ENCODE measurements around the gene IFT122. TPM values are rescaled to one million over a fixed set of nuclear protein-coding genes. Genes with fewer than 3 reads are reported as not detected.

The IFT122 gene
- total RNA-seq, 1 donor = 19.9 TPM

GRCh38 chr3:129517516-129517915 lies 77.5 kb downstream of the IFT122 start:
- DNase-seq (ENCODE audit: low read depth) = no peak
- no peak for TF ChIP-seq CTCF (IDR thresholded peaks at IDR 0.05; ENCODE audit: insufficient read depth, low read depth, low read length)
- no peak overlapping the region for H3K4me3 ChIP-seq (ENCODE audit: low read depth, low read length)

GRCh38 chr3:129518038-129518561 lies 78.1 kb downstream of the IFT122 start:
- DNase-seq (ENCODE audit: low read depth) = no peak
- no peak overlapping the region for H3K4me3 ChIP-seq (ENCODE audit: low read depth, low read length)
- no peak for TF ChIP-seq CTCF (IDR thresholded peaks at IDR 0.05; ENCODE audit: insufficient read depth, low read depth, low read length)

- no peak overlapping the region for H3K4me3 ChIP-seq (ENCODE audit: low read depth, low read length)
- DNase-seq (ENCODE audit: low read depth) = no peak
- TF ChIP-seq CTCF (IDR thresholded peaks at IDR 0.05; ENCODE audit: insufficient read depth, low read depth, low read length) = no peak
Observed at GRCh38 chr3:129518581-129518980, 78.6 kb downstream of the IFT122 start.

GRCh38 chr3:129519449-129519848 lies 79.4 kb downstream of the IFT122 start:
- no peak for TF ChIP-seq CTCF (IDR thresholded peaks at IDR 0.05; ENCODE audit: insufficient read depth, low read depth, low read length)
- no peak for DNase-seq (ENCODE audit: low read depth)

GRCh38 chr3:129519896-129520715 lies 80.1 kb downstream of the IFT122 start:
- no peak for TF ChIP-seq CTCF (IDR thresholded peaks at IDR 0.05; ENCODE audit: insufficient read depth, low read depth, low read length)
- DNase-seq (ENCODE audit: low read depth) = no peak
- no peak overlapping the region for H3K4me3 ChIP-seq (ENCODE audit: low read depth, low read length)

More at GRCh38 chr3:129519449-129519848, 79.4 kb downstream of the IFT122 start:
- no peak overlapping the region for H3K4me3 ChIP-seq (ENCODE audit: low read depth, low read length)

- TF ChIP-seq CTCF (IDR thresholded peaks at IDR 0.05; ENCODE audit: insufficient read depth, low read depth, low read length) = no peak
- DNase-seq (ENCODE audit: low read depth) = no peak
- no peak overlapping the region for H3K4me3 ChIP-seq (ENCODE audit: low read depth, low read length)
Observed at GRCh38 chr3:129520960-129521359, 80.9 kb downstream of the IFT122 start.

Data from fibroblast of villous mesenchyme (primary cell).